Measurements from ENCODE around the gene MTUS2. TPM values are rescaled to one million over a fixed set of nuclear protein-coding genes. Genes with fewer than 3 reads are reported as not detected.

Gene MTUS2
- total and polyA plus RNA-seq, 2 experiments from 2014 or later, result 0.27 to 0.38 TPM

- Histone ChIP-seq H3K4me3 (no peak overlapping the region), H3K27me3 (ENCODE audit: insufficient read depth) (no peaks in the 10 kb centered on the region), H3F3A (replicated peaks; ENCODE audit: low read depth) (no peaks in the 10 kb centered on the region), H3K9me2 (ENCODE audit: insufficient read depth) (peaks cover 12% of the 10 kb centered on the region; the same call in 1 of the 2 replicates), H3K4me2 (no peak overlapping the region), H2AFZ (no peak overlapping the region), H4K20me1 (replicated peaks; ENCODE audit: insufficient read depth) (no peaks in the 10 kb centered on the region), H3K36me3 (ENCODE audit: insufficient read depth) (no peaks in the 10 kb centered on the region), H3K27ac (ENCODE audit: low read depth) (no peak overlapping the region), H3K79me2 (replicated peaks; ENCODE audit: insufficient read depth) (no peaks in the 10 kb centered on the region), H3K4me1 (ENCODE audit: insufficient read depth) (no peaks in the 10 kb centered on the region)
- no peaks in the 10 kb centered on the region for H3K4me1 Mint-ChIP-seq
- DNase-seq (ENCODE audit: low spot score) (no peak), ATAC-seq (no peak)
- H3K36me3 Mint-ChIP-seq (ENCODE audit: low read depth), result no peaks in the 10 kb centered on the region
- no peak overlapping the region for H3K27ac Mint-ChIP-seq
- TF ChIP-seq NANOG (IDR thresholded peaks at IDR 0.05; ENCODE audit: borderline replicate concordance), result no peak
- TF ChIP-seq EZH2phosphoT487 (IDR thresholded peaks at IDR 0.05; ENCODE audit: unreplicated experiment), result no peak
- no peak for TF ChIP-seq ZNF462 (CRISPR knock-in tag; IDR thresholded peaks at IDR 0.05)
- no peak for TF ChIP-seq CREB1 (CRISPR knock-in tag; IDR thresholded peaks at IDR 0.05; ENCODE audit: low read depth)
- TF ChIP-seq, protein P1, sequence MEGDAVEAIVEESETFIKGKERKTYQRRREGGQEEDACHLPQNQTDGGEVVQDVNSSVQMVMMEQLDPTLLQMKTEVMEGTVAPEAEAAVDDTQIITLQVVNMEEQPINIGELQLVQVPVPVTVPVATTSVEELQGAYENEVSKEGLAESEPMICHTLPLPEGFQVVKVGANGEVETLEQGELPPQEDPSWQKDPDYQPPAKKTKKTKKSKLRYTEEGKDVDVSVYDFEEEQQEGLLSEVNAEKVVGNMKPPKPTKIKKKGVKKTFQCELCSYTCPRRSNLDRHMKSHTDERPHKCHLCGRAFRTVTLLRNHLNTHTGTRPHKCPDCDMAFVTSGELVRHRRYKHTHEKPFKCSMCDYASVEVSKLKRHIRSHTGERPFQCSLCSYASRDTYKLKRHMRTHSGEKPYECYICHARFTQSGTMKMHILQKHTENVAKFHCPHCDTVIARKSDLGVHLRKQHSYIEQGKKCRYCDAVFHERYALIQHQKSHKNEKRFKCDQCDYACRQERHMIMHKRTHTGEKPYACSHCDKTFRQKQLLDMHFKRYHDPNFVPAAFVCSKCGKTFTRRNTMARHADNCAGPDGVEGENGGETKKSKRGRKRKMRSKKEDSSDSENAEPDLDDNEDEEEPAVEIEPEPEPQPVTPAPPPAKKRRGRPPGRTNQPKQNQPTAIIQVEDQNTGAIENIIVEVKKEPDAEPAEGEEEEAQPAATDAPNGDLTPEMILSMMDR (conservative IDR thresholded peaks at IDR 0.05; ENCODE audit: low read depth in 2 of 2), result no peak
- no peak for TF ChIP-seq EZH2 (IDR thresholded peaks at IDR 0.05; ENCODE audit: low read depth, unreplicated experiment)
- no peak for TF ChIP-seq POLR2AphosphoS5 (IDR thresholded peaks at IDR 0.05; ENCODE audit: low read depth)
- no peak for TF ChIP-seq STAT1 (IDR thresholded peaks at IDR 0.05; ENCODE audit: unreplicated experiment)
- no peak for TF ChIP-seq ETS1 (IDR thresholded peaks at IDR 0.05)
- TF ChIP-seq JUNB (IDR thresholded peaks at IDR 0.05; ENCODE audit: unreplicated experiment), result no peak
- TF ChIP-seq ZNF114 (CRISPR knock-in tag; IDR thresholded peaks at IDR 0.05), result no peak
- TF ChIP-seq ZNF331 (CRISPR knock-in tag; IDR thresholded peaks at IDR 0.05; ENCODE audit: low read depth), result no peak
- no peak for TF ChIP-seq REST (IDR thresholded peaks at IDR 0.05; ENCODE audit: unreplicated experiment)
- no peaks in the 10 kb centered on the region for H3K27me3 Mint-ChIP-seq (ENCODE audit: insufficient read depth, low read depth, poor library complexity)
- no peak overlapping the region for H3K4me3 Mint-ChIP-seq
- no peaks in the 10 kb centered on the region for H3K9me3 Mint-ChIP-seq
Observed at GRCh38 chr13:28954810-28955209, 134.7 kb downstream of the MTUS2 start.
